Endothelial cell of umbilical vein (primary cell): ENCODE measurements around the gene BCAP31. TPM values are rescaled to one million over a fixed set of nuclear protein-coding genes. Genes with fewer than 3 reads are reported as not detected.
"Not testable (repeated sequence)": the region's sequence is repeated elsewhere in the genome, so short reads cannot be mapped to it uniquely, and the experiment has no call there.

ENCODE experiments used
- BruUV-seq: library from RNA; stranded (reverse); fragments of 400-500 nt; replicated peaks from 2 replicates; lab custom pipeline; 2021; lab: Mats Ljungman, UMichigan
- CTCF ChIA-PET: fragments of 300-600, 350-600 bp; sonication (Branson Sonifier 250); formaldehyde crosslinking; loops from one replicate; lab custom pipeline; 2021; ENCODE audit warnings: antibody characterized with exemption, inconsistent platforms; lab: Charles Lee
- POLR2A ChIA-PET: fragments of 300-600, 350-600 bp; sonication (Branson Sonifier 250); formaldehyde crosslinking; loops from one replicate; lab custom pipeline; 2021; ENCODE audit warnings: antibody characterized with exemption, inconsistent platforms; lab: Charles Lee
- DNase-seq: peaks from one replicate; pipeline ENCODE4 v3.0.0-alpha.2; 2011; ENCODE audit warnings: low read depth, low spot score
- FAIRE-seq: peaks from 2 replicates; lab custom pipeline; 2011; peaks lifted over from hg19 to GRCh38; lab: Jason Lieb, UNC
- H2AFZ ChIP-seq: 2 replicates; pipeline ENCODE4 v1.6.0; 2012; ENCODE audit warnings: low read depth, low read length, control low read depth, inconsistent platforms
- H3K27ac ChIP-seq: 2 replicates; pipeline ENCODE4 v1.5.1; 2011; ENCODE audit warnings: low read depth, mild to moderate bottlenecking, control low read depth, low read length, moderate library complexity; ENCODE audit not compliant: insufficient read depth
- H3K27me3 ChIP-seq, 2 experiments: 2 replicates each; pipeline versions ENCODE4 v1.6.0 to v1.6.1; 2011; ENCODE audit warnings: low read length in 2 of 2, mixed read lengths in 1 of 2; ENCODE audit not compliant: control insufficient read depth in 2 of 2, insufficient read depth in 2 of 2
- H3K36me3 ChIP-seq, 2 experiments: 2 replicates in 1 of 2; 3 replicates in 1 of 2; pipeline ENCODE4 v1.5.1; 2011; ENCODE audit warnings: low read length in 2 of 2, mild to moderate bottlenecking in 1 of 2, moderate library complexity in 1 of 2; ENCODE audit not compliant: control insufficient read depth in 2 of 2, insufficient read depth in 2 of 2; ENCODE audit errors: extremely low read depth in 1 of 2
- H3K4me1 ChIP-seq: 3 replicates; pipeline ENCODE4 v1.5.1; 2011; ENCODE audit warnings: mild to moderate bottlenecking, low read length; ENCODE audit not compliant: control insufficient read depth, insufficient read depth; ENCODE audit errors: extremely low read depth
- H3K4me2 ChIP-seq: 2 replicates; pipeline ENCODE4 v1.6.1; 2011; ENCODE audit warnings: low read length, control low read depth, mixed read lengths; ENCODE audit not compliant: insufficient read depth
- H3K4me3 ChIP-seq, 3 experiments: fragments of 200-600 bp in 1 of 3; sonication (generic), shearing (Covaris generic) in 1 of 3; replicated peaks in 1 of 3; 2 replicates each; pipeline ENCODE4 v1.5.1; 2011 to 2016; ENCODE audit warnings: control low read depth in 3 of 3, low read length in 3 of 3, mild to moderate bottlenecking in 2 of 3, inconsistent platforms in 1 of 3, low read depth in 1 of 3, moderate library complexity in 1 of 3; ENCODE audit not compliant: insufficient read depth in 1 of 3
- H3K79me2 ChIP-seq: 2 replicates; pipeline ENCODE4 v1.6.0; 2012; ENCODE audit warnings: low read length, inconsistent platforms; ENCODE audit not compliant: control insufficient read depth, insufficient read depth
- H3K9ac ChIP-seq: replicated peaks from 2 replicates; pipeline ENCODE3; 2011; ENCODE audit warnings: low read length, control low read depth; ENCODE audit not compliant: insufficient read depth; ENCODE audit errors: extremely low read depth
- H3K9me1 ChIP-seq: replicated peaks from 3 replicates; pipeline ENCODE4 v1.6.0; 2011; ENCODE audit warnings: mild to moderate bottlenecking, low read length; ENCODE audit not compliant: control insufficient read depth, insufficient read depth; ENCODE audit errors: extremely low read depth
- H3K9me3 ChIP-seq: replicated peaks from 2 replicates; pipeline ENCODE4 v1.5.1; 2012; ENCODE audit warnings: low read length, inconsistent platforms; ENCODE audit not compliant: control insufficient read depth, insufficient read depth
- H4K20me1 ChIP-seq: replicated peaks from 2 replicates; pipeline ENCODE3; 2011; ENCODE audit warnings: mild to moderate bottlenecking, low read length; ENCODE audit not compliant: control insufficient read depth, insufficient read depth; ENCODE audit errors: extremely low read depth
- EZH2 ChIP-seq: IDR thresholded peaks from 2 replicates; pipeline ENCODE4 v1.6.1; 2012; ENCODE audit warnings: borderline replicate concordance, low read depth, mild to moderate bottlenecking, moderate library complexity, low read length, inconsistent platforms; ENCODE audit not compliant: severe bottlenecking
- FOS ChIP-seq: IDR thresholded peaks from 2 replicates; pipeline ENCODE4 v1.6.1; 2011; ENCODE audit warnings: mild to moderate bottlenecking, low read length, moderate library complexity, borderline replicate concordance; ENCODE audit not compliant: insufficient read depth
- GATA2 ChIP-seq: IDR thresholded peaks from 2 replicates; pipeline ENCODE4 v1.7.0; 2011; ENCODE audit warnings: low read depth, mild to moderate bottlenecking, moderate library complexity, mixed read lengths, low read length; ENCODE audit not compliant: insufficient read length, insufficient read depth
- JUN ChIP-seq: IDR thresholded peaks from 2 replicates; pipeline ENCODE4 v1.6.1; 2011; ENCODE audit warnings: borderline replicate concordance, low read depth; ENCODE audit not compliant: insufficient read length, insufficient read depth
- MYC ChIP-seq: IDR thresholded peaks from one replicate; pipeline ENCODE4 v1.6.1; 2011; ENCODE audit warnings: mild to moderate bottlenecking, low read depth, low read length
- POLR2A ChIP-seq: IDR thresholded peaks from 2 replicates; pipeline ENCODE4 v1.6.1; 2012; ENCODE audit warnings: low read depth, mild to moderate bottlenecking, control low read depth, low read length
- POLR2AphosphoS5 ChIP-seq: IDR thresholded peaks from 2 replicates; pipeline ENCODE4 v1.6.1; 2012; ENCODE audit warnings: low read depth, mild to moderate bottlenecking, control low read depth, low read length, moderate library complexity; ENCODE audit not compliant: insufficient read depth
- dilution Hi-C: fragments of 300-500 bp; cut with MboI; formaldehyde crosslinking; loops from one replicate; pipeline ENCODE4 v1.15.0; 2019; ENCODE audit warnings: low sequenced_read_pairs; ENCODE audit not compliant: extremely low pct_ligation_motif_present
- intact Hi-C: fragments of 100-400 bp; cut with micrococcal nuclease; formaldehyde crosslinking; loops from one replicate; pipeline ENCODE4 v1.10.0; 2022
- polyA plus RNA-seq, 4 experiments: library from polyadenylated mRNA; depleted of rRNA in 3 of 4; stranded (reverse) in 3 of 4; unstranded in 1 of 4; fragments of >200 nt; gene quantifications; 2 replicates each; pipeline versions ENCODE4 v1.2.1 to v1.2.3, GENCODE V29; 2011 to 2012; ENCODE audit warnings: missing spikeins in 1 of 4
- total RNA-seq: library from RNA; stranded (reverse); gene quantifications from 2 replicates; pipeline ENCODE4 v1.2.3, GENCODE V29; 2021
- TF ChIP-seq, protein P1 (sequence below), 2 donors: IDR thresholded peaks; 1 replicate in 1 of 2; 2 replicates in 1 of 2; pipeline ENCODE4 v1.5.1; 2011; ENCODE audit warnings: low read length in 2 of 2, mild to moderate bottlenecking in 2 of 2, moderate library complexity in 2 of 2, control low read depth in 1 of 2, inconsistent platforms in 1 of 2, low read depth in 1 of 2; ENCODE audit not compliant: insufficient read depth in 1 of 2; ENCODE audit errors: extremely low read depth in 1 of 2
- TF ChIP-seq, protein P2 (sequence below): IDR thresholded peaks from 2 replicates; pipeline ENCODE4 v1.6.1; 2011; ENCODE audit not compliant: insufficient read depth, insufficient read length

BCAP31 gene
- total and polyA plus RNA-seq, 2 donors (not counting 3 experiments of a cell fraction or from before 2014, with no cell fraction given) = 169 to 203 TPM

DNA sequence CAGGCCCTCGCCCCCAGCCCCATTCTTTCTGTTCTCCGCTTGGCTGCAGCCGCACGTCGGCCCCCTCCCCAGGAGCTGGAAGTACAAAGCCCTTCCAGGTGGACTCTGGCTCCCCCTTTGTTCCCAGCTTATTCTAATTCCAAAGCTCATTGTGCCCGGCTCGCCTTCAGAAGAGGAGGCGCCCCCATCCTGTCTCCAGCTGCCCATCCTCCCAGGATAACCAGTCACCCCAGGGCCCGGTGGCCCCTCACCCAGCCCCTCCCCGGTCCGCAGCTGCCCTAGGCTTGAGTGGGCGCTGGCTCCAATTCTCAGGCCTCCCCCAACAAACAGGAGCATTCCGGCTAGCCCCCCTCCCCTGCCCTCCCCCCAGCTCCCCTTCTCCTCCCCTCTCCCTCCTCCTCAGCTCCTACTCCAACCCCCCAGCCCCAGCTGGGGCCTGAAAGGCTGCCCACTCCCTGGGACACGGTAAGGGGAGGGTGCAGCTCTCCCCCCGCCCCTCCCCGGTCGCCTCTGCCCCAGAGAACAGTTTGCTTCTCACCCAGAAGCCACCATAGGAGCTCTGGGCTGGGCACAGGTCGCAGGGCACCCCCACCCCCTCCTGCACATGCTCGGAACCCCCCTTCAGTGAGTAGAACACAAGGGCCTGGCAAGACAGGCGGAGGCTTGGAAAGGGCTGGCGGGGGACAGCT lies 39.6 kb downstream of the BCAP31 start:
- POLR2A ChIA-PET = interaction anchor here (0.7 kb wide), 1 partner anchor 92 kb away, joined by 3 read pairs; no protein-coding TSS in a partner anchor

DNA sequence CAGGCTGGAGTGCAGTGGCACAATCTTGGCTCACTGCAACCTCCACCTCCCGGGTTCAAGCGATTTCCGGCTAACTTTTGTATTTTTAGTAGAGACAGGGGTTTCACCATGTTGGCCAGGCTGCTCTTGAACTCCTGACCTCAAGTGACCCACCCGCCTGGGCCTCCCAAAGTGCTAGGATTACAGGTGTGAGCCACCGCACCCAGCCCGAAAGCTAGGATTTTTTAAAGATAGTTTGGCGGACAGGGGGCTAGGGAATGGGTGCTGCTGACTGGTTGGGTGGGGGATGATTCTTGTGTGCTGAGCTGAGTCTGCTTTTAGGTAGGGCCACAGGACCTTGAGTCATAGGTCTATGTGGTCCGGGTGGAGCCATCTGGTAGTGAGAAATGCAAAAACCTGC lies 40.7 kb downstream of the BCAP31 start:
- H3K9me1 ChIP-seq, H3K79me2 ChIP-seq, H3K27ac ChIP-seq, H3K4me3 ChIP-seq, H3K36me3 ChIP-seq, DNase-seq, intact Hi-C loops, dilution Hi-C loops, H3K9me3 ChIP-seq, H4K20me1 ChIP-seq, FAIRE-seq, H3K9ac ChIP-seq, POLR2A ChIA-PET, H2AFZ ChIP-seq, H3K27me3 ChIP-seq, BruUV-seq, H3K4me1 ChIP-seq, H3K4me2 ChIP-seq: not testable (repeated sequence)
- CTCF ChIA-PET = interaction anchor here (1.2 to 2.8 kb wide), 3 partner anchors 14 to 74 kb away, joined by 3 to 18 read pairs (median 5); no protein-coding TSS in a partner anchor

More for the DNA sequence above, 39.6 kb downstream of the BCAP31 start:
- Histone ChIP-seq H3K36me3 (no peaks in the 10 kb centered on the region), H3K9me1 (no peaks in the 10 kb centered on the region), H4K20me1 (no peaks in the 10 kb centered on the region), H3K4me1 (no peaks in the 10 kb centered on the region), H3K27ac (no peak overlapping the region), H3K9me3 (no peaks in the 10 kb centered on the region), H2AFZ (no peak overlapping the region), H3K27me3 (no peaks in the 10 kb centered on the region), H3K79me2 (no peaks in the 10 kb centered on the region), H3K4me3 (no peak overlapping the region), H3K9ac (no peak overlapping the region), H3K4me2 (no peak overlapping the region)
- intact Hi-C loops (no loop called here), dilution Hi-C loops (no loop called here)
- no peak for TF ChIP-seq JUN
- no peak for TF ChIP-seq EZH2
- no peak for TF ChIP-seq POLR2AphosphoS5
- no peak for TF ChIP-seq POLR2A
- TF ChIP-seq MYC = no peak
- TF ChIP-seq, protein P1, sequence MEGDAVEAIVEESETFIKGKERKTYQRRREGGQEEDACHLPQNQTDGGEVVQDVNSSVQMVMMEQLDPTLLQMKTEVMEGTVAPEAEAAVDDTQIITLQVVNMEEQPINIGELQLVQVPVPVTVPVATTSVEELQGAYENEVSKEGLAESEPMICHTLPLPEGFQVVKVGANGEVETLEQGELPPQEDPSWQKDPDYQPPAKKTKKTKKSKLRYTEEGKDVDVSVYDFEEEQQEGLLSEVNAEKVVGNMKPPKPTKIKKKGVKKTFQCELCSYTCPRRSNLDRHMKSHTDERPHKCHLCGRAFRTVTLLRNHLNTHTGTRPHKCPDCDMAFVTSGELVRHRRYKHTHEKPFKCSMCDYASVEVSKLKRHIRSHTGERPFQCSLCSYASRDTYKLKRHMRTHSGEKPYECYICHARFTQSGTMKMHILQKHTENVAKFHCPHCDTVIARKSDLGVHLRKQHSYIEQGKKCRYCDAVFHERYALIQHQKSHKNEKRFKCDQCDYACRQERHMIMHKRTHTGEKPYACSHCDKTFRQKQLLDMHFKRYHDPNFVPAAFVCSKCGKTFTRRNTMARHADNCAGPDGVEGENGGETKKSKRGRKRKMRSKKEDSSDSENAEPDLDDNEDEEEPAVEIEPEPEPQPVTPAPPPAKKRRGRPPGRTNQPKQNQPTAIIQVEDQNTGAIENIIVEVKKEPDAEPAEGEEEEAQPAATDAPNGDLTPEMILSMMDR (IDR thresholded peaks at IDR 0.05; ENCODE audit: extremely low read depth in 1 of 2, insufficient read depth in 1 of 2, low read depth in 1 of 2, low read length in 2 of 2) = no peak
- no peak for TF ChIP-seq GATA2
- no peak for TF ChIP-seq FOS
- TF ChIP-seq, protein P2, sequence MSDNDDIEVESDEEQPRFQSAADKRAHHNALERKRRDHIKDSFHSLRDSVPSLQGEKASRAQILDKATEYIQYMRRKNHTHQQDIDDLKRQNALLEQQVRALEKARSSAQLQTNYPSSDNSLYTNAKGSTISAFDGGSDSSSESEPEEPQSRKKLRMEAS = no peak
- no peak for DNase-seq
- no TSS peak for BruUV-seq
- CTCF ChIA-PET = interaction anchor here (2.0 to 4.2 kb wide), 3 partner anchors 15 to 75 kb away, joined by 5 to 30 read pairs (median 18); no protein-coding TSS in a partner anchor
- no peak for FAIRE-seq
